Measurements from ENCODE around the gene GMDS. TPM values are rescaled to one million over a fixed set of nuclear protein-coding genes. Genes with fewer than 3 reads are reported as not detected.

GMDS gene
- total and polyA plus RNA-seq, 2 of the 4 experiments (the other 2 are of a cell fraction) = 7.3 to 21.9 TPM

- Histone ChIP-seq H2BK15ac (ENCODE audit: low read depth, low read length) (no peak overlapping the region), H3K18ac (ENCODE audit: low read depth, low read length) (no peak overlapping the region), H2BK5ac (ENCODE audit: low read depth, low read length, poor library complexity, severe bottlenecking) (no peak overlapping the region), H3K9me3 (ENCODE audit: control insufficient read depth, insufficient read depth, low read length) (peaks cover 2% of the 10 kb centered on the region; the same call in 1 of the 2 replicates), H3K36me3 (ENCODE audit: control insufficient read depth, insufficient read depth, low read length) (no peaks in the 10 kb centered on the region), H2BK120ac (ENCODE audit: low read depth, low read length) (no peak overlapping the region; the same call in 1 of the 2 replicates), H4K8ac (ENCODE audit: low read depth in 2 of 2, low read length in 2 of 2) (no peak overlapping the region), H2AK9ac (replicated peaks; ENCODE audit: low read depth, low read length, poor library complexity) (no peak overlapping the region), H3K14ac (replicated peaks; ENCODE audit: low read depth, low read length) (no peak overlapping the region), H3K4me1 (ENCODE audit: control insufficient read depth, insufficient read depth, low read length) (peaks cover 14% of the 10 kb centered on the region), H2AFZ (replicated peaks; ENCODE audit: low read length, poor library complexity) (no peak overlapping the region), H3K9ac (ENCODE audit: low read depth, low read length) (no peak overlapping the region), H3K27me3 (ENCODE audit: control insufficient read depth, insufficient read depth, low read length) (no peaks in the 10 kb centered on the region), H4K20me1 (ENCODE audit: insufficient read depth, low read length) (peaks cover 11% of the 10 kb centered on the region; the same call in 1 of the 2 replicates), H4K91ac (ENCODE audit: insufficient read depth, low read depth, low read length) (peak overlapping the region; percentile 10; the same call in 1 of the 2 replicates), H3K9me1 (ENCODE audit: insufficient read depth, low read length) (peaks cover 20% of the 10 kb centered on the region), H3K4ac (ENCODE audit: low read depth, low read length) (no peak overlapping the region), H3K27ac (ENCODE audit: insufficient read depth, low read length) (no peak overlapping the region), H3K4me3 (ENCODE audit: insufficient read depth, low read depth, low read length) (no peak overlapping the region), H3K23ac (ENCODE audit: low read depth, low read length) (no peak overlapping the region), H2AK5ac (ENCODE audit: low read depth, low read length) (no peak overlapping the region), H3K4me2 (ENCODE audit: low read depth, low read length) (no peak overlapping the region), H2BK20ac (ENCODE audit: low read depth, low read length) (0 out of 2 replicates have a peak overlapping the region, but pooled peaks have one; percentile 20), H4K5ac (ENCODE audit: low read depth, low read length) (no peak overlapping the region), H3K56ac (ENCODE audit: extremely low read depth, insufficient read depth, low read length) (no peak overlapping the region), H3K79me1 (ENCODE audit: low read depth in 1 of 2, low read length in 2 of 2) (peaks cover 0 to 10% of the 10 kb centered on the region in 2 experiments; a peak in 1 of 4 replicates)
- dilution Hi-C loops (cut with HindIII; ENCODE audit: low sequenced_read_pairs, unreplicated experiment) (no loop called here), in situ Hi-C loops (cut with MboI; ENCODE audit: low sequenced_read_pairs) (no loop called here), intact Hi-C loops (cut with micrococcal nuclease) (loop anchor here (5.0 kb wide), 1 partner anchor 414 kb away; no protein-coding TSS in a partner anchor)
- POLR2A ChIA-PET (ENCODE audit: unreplicated experiment) = no interaction called here
- CTCF ChIA-PET = interaction anchor here (1.0 kb wide), 1 partner anchor 9 kb away, joined by 3 read pairs; no protein-coding TSS in a partner anchor
- ATAC-seq (ENCODE audit: low read depth) (no peak), DNase-seq (no peak)
- WGBS, 2 experiments (ENCODE audit: extremely low coverage in 2 of 2, insufficient read length in 1 of 2) = no CpG with 5 or more reads among the region's 3 CpGs
- TF ChIP-seq MAZ (IDR thresholded peaks at IDR 0.05; ENCODE audit: borderline replicate concordance, low read depth, low read length) (no peak), NFE2L2 (IDR thresholded peaks at IDR 0.05; ENCODE audit: low read depth, low read length) (no peak)
- BruUV-seq (replicated peaks) = no TSS peak
Observed at GRCh38 chr6:1688396-1688795, 557.0 kb downstream of the GMDS start.
